Glutamatergic neuron (in vitro differentiated cells): Measurements from ENCODE around the gene SLC5A8. TPM values are rescaled to one million over a fixed set of nuclear protein-coding genes. Genes with fewer than 3 reads are reported as not detected.

Experiments used
- DNase-seq: peaks from one replicate; pipeline ENCODE4 v3.0.0; 2022
- H3K27ac Mint-ChIP-seq: one replicate; pipeline ENCODE4 v1.8.0; 2020; ENCODE audit warnings: mild to moderate bottlenecking, mixed read lengths, inconsistent platforms; ENCODE audit not compliant: unreplicated experiment
- H3K27me3 Mint-ChIP-seq: one replicate; pipeline ENCODE4 v1.8.0; 2020; ENCODE audit warnings: mild to moderate bottlenecking, moderate library complexity, mixed read lengths, inconsistent platforms; ENCODE audit not compliant: unreplicated experiment
- H3K36me3 Mint-ChIP-seq: one replicate; pipeline ENCODE4 v1.8.0; 2020; ENCODE audit warnings: mild to moderate bottlenecking, mixed read lengths, inconsistent platforms; ENCODE audit not compliant: unreplicated experiment
- H3K4me1 Mint-ChIP-seq: one replicate; pipeline ENCODE4 v1.8.0; 2020; ENCODE audit warnings: mild to moderate bottlenecking, low read depth, mixed read lengths, inconsistent platforms; ENCODE audit not compliant: unreplicated experiment
- H3K4me3 Mint-ChIP-seq: one replicate; pipeline ENCODE4 v1.8.0; 2020; ENCODE audit warnings: mild to moderate bottlenecking, mixed read lengths, inconsistent platforms; ENCODE audit not compliant: unreplicated experiment
- H3K9me3 Mint-ChIP-seq: one replicate; pipeline ENCODE4 v1.8.0; 2020; ENCODE audit warnings: mild to moderate bottlenecking, moderate library complexity, mixed read lengths, inconsistent platforms; ENCODE audit not compliant: unreplicated experiment
- total RNA-seq: library from RNA; stranded (reverse); fragmentation: NEBNext Ultra II Directional; extraction: Animal tissue kit (Norgen Biotek cat#: 25700); gene quantifications from one replicate; pipeline ENCODE4 v1.2.1, GENCODE V29; 2021; ENCODE audit not compliant: unreplicated experiment
- TF ChIP-seq, protein P1 (sequence below): fragments of 200-600 bp; sonication (generic); IDR thresholded peaks from one replicate; pipeline ENCODE4 v1.5.0; 2021; ENCODE audit not compliant: partially characterized antibody, unreplicated experiment

The SLC5A8 gene
- total RNA-seq, 1 donor from 2014 or later = not detected

DNA sequence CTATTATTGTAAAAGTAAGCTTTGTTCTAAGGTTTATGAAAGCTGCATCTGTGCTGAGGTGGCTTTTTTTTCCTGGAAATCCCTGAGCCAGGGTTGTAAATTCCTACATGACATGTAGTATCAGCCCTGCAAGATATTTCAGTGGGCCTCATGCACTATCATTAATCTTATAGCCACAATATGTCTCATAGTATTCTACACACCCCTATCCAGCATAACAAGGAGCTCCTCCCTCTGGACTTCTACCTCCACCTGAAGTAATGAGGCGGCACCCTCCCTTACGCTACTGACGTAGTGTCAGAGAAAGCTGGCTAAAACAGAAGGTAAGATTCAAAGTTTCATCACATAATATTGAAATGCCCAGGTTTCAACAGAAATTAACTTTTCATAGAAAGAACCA, 35.5 kb downstream of the SLC5A8 start:
- peaks cover 4% of the 10 kb centered on the region for H3K27me3 Mint-ChIP-seq
- no peak for DNase-seq

DNA sequence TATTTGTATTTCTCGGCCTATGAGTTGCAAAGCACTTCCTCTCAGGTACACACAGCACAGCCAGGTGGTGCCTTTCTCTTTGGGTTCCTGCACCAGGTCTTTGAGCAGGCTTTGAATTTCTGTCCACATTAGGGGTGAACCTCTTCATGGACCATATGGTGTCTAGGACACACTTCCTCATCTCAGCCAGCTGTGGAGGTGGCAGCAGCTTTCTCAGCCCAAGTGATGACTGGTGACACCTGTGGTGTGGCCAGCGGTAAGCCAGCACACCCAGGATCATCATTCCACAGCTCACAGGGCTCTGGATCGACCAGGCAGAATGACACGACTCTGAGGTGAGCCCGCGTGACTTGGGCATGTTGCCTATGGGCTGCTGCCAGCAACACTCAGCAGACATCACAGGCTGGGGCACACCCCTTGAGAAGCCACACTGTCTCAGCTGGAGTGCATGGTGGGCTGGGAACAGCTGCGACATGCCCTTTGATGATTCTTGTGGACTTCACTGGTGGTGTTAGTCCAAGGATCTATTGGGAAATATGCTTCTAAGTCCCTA, 36.8 kb downstream of the SLC5A8 start:
- Mint-ChIP-seq H3K36me3 (no peaks in the 10 kb centered on the region), H3K4me3 (no peak overlapping the region), H3K9me3 (no peaks in the 10 kb centered on the region), H3K4me1 (no peaks in the 10 kb centered on the region), H3K27ac (no peak overlapping the region), H3K27me3 (peaks cover 6% of the 10 kb centered on the region)
- TF ChIP-seq, protein P1, sequence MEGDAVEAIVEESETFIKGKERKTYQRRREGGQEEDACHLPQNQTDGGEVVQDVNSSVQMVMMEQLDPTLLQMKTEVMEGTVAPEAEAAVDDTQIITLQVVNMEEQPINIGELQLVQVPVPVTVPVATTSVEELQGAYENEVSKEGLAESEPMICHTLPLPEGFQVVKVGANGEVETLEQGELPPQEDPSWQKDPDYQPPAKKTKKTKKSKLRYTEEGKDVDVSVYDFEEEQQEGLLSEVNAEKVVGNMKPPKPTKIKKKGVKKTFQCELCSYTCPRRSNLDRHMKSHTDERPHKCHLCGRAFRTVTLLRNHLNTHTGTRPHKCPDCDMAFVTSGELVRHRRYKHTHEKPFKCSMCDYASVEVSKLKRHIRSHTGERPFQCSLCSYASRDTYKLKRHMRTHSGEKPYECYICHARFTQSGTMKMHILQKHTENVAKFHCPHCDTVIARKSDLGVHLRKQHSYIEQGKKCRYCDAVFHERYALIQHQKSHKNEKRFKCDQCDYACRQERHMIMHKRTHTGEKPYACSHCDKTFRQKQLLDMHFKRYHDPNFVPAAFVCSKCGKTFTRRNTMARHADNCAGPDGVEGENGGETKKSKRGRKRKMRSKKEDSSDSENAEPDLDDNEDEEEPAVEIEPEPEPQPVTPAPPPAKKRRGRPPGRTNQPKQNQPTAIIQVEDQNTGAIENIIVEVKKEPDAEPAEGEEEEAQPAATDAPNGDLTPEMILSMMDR = no peak
- no peak for DNase-seq

More for the DNA sequence above, 35.5 kb downstream of the SLC5A8 start:
- no peaks in the 10 kb centered on the region for H3K36me3 Mint-ChIP-seq
- H3K4me3 Mint-ChIP-seq = no peak overlapping the region
- H3K4me1 Mint-ChIP-seq = no peaks in the 10 kb centered on the region
- H3K9me3 Mint-ChIP-seq = no peaks in the 10 kb centered on the region
- H3K27ac Mint-ChIP-seq = no peak overlapping the region
- TF ChIP-seq, protein P1 = no peak

DNA sequence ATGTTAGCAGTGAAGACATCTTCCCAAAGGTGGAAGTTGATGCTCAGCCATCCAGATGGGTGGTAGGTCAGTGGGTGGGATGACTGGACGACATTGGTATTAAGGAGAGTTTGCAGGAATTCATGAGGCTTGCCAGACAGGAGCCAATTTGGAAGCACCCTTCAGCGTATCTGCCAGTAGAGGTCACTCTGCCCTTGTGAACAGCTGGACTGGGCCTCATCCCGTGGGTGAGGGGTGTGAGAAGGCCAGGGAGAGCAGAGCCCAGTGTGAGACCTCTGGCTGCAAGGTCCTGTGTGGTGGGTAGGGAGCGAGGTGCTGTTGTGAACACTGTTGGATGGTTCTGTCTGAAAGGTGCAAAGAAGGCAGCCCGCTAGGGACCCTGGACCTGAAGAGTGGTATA, 37.7 kb downstream of the SLC5A8 start:
- Mint-ChIP-seq H3K4me1 (no peaks in the 10 kb centered on the region), H3K9me3 (no peaks in the 10 kb centered on the region), H3K36me3 (no peaks in the 10 kb centered on the region), H3K27ac (no peak overlapping the region), H3K4me3 (no peak overlapping the region), H3K27me3 (peaks cover 6% of the 10 kb centered on the region)
- DNase-seq = peak; percentile 57
- TF ChIP-seq, protein P1 = no peak

DNA sequence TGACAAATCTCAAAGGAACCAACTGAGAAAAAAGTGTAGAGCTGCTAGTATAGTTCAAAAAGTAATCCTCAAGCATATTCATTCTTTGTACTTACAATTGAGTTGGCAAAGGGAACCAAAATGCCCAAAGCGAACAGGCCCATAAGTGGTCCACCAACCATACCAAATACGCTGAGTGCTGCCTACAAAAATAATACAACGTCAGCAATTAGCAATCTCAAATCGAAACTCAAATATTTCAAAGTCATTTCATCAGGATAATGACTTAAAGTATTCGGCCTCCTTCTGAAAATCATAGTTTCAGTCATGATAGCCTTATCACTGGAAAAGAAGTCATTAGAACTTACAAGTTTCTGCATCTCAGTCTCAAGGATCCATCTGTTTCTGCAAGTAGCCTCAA, 42.0 kb downstream of the SLC5A8 start:
- no peaks in the 10 kb centered on the region for H3K36me3 Mint-ChIP-seq
- peaks cover 4% of the 10 kb centered on the region for H3K27me3 Mint-ChIP-seq
- no peaks in the 10 kb centered on the region for H3K9me3 Mint-ChIP-seq
- H3K27ac Mint-ChIP-seq = no peak overlapping the region
- no peak for DNase-seq
- H3K4me3 Mint-ChIP-seq = no peak overlapping the region
- TF ChIP-seq, protein P1 = no peak
- H3K4me1 Mint-ChIP-seq = no peaks in the 10 kb centered on the region

DNA sequence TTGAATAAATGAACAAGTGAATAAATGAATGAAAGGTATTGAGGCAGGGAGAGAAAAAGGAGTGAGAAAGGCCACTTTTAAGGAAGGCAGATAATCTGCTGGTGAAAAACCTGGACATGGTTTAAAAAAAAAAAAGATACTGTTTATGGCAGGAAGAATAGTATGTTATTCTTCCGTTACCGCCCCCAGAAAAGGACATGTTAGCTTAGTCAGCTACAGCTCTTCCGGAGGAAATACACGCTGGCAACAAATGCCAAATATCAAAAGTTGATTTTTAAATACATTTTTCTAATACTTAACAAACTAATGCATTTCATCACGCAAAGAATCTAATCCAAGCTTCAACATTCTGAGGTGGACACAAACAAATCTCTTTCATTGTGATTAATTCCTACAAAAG, 43.2 kb downstream of the SLC5A8 start:
- DNase-seq = no peak
- Mint-ChIP-seq H3K27me3 (peaks cover 2% of the 10 kb centered on the region), H3K4me3 (no peak overlapping the region)

More for the DNA sequence above, 43.2 kb downstream of the SLC5A8 start:
- no peak overlapping the region for H3K27ac Mint-ChIP-seq
- no peaks in the 10 kb centered on the region for H3K36me3 Mint-ChIP-seq
- TF ChIP-seq, protein P1 = no peak
- H3K9me3 Mint-ChIP-seq = no peaks in the 10 kb centered on the region
- H3K4me1 Mint-ChIP-seq = no peaks in the 10 kb centered on the region
